Tibial nerve (tissue), 3 donors: ENCODE measurements around the gene TBC1D16.

Experiments
- CTCF ChIP-seq, 5 experiments: fragments of 200-600 bp in 3 of 5; fragments of 450-650 bp in 2 of 5; sonication (generic) in 3 of 5; IDR thresholded peaks; one replicate each; pipeline ENCODE4 v1.5.1; 2016 to 2019; ENCODE audit warnings: antibody characterized with exemption in 5 of 5, mild to moderate bottlenecking in 3 of 5, moderate library complexity in 2 of 5
- POLR2A ChIP-seq, 2 donors: fragments of 450-650 bp; IDR thresholded peaks; one replicate each; pipeline ENCODE4 v1.6.1; 2017; ENCODE audit warnings: antibody characterized with exemption in 2 of 2, mild to moderate bottlenecking in 2 of 2, moderate library complexity in 2 of 2

GRCh38 chr17:80002070-80002641, 33.5 kb downstream of the TBC1D16 start:
- TF ChIP-seq CTCF (IDR thresholded peaks at IDR 0.05) (no peak), POLR2A (IDR thresholded peaks at IDR 0.05) (no peak)
